GM10266 (cell line): Measurements from ENCODE around the gene NDUFAB1.

Experiments used
- DNase-seq: peaks from one replicate; pipeline ENCODE4 v3.0.0; 2012; ENCODE audit errors: extremely low spot score
- TF ChIP-seq, protein P1 (sequence below): IDR thresholded peaks from 2 replicates; pipeline ENCODE4 v1.5.1; 2012; ENCODE audit warnings: mild to moderate bottlenecking, low read depth; ENCODE audit not compliant: control insufficient read depth, insufficient read depth; ENCODE audit errors: missing control alignments

NDUFAB1 gene

DNA sequence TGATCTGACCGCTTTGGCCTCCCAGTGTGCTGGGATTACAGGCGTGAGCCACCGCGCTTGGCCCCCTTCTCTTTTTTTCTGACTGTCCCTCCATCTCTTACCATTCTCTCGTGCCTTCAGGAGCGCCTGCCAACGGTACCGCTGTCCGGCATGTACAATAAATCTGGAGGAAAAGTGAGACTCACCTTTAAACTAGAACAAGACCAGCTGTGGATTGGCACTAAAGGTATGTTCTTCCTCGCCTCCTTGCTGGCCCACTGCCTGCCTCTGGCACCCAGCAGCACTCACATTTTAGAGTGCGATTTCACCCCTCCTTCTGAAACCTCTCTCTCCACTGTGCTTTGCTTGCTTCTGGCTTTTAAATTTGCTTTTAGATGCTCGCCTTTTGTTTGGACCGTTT is 33.6 kb downstream of the NDUFAB1 start:
- TF ChIP-seq, protein P1, sequence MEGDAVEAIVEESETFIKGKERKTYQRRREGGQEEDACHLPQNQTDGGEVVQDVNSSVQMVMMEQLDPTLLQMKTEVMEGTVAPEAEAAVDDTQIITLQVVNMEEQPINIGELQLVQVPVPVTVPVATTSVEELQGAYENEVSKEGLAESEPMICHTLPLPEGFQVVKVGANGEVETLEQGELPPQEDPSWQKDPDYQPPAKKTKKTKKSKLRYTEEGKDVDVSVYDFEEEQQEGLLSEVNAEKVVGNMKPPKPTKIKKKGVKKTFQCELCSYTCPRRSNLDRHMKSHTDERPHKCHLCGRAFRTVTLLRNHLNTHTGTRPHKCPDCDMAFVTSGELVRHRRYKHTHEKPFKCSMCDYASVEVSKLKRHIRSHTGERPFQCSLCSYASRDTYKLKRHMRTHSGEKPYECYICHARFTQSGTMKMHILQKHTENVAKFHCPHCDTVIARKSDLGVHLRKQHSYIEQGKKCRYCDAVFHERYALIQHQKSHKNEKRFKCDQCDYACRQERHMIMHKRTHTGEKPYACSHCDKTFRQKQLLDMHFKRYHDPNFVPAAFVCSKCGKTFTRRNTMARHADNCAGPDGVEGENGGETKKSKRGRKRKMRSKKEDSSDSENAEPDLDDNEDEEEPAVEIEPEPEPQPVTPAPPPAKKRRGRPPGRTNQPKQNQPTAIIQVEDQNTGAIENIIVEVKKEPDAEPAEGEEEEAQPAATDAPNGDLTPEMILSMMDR, result no peak
- no peak for DNase-seq

DNA sequence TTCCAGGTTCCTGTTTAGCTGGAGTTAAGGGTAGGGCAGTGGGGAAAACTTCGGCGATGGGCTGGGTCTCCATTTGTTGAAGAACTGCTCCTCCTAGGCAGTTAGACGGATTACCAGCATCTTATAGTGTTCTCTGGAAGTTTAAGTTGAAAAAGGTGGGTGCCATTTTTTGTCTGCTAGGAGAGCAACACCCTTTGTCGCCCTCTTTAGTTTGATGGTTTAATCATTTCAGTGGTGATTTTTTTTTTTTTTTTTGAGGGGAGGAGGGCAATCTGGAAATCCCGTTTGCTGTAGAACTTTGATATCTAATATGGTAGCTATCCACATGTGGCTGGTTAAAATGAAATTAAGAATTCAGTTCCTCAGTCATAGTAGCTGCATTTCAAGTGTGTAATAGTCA is 34.5 kb downstream of the NDUFAB1 start:
- DNase-seq, result no peak
- TF ChIP-seq, protein P1, result no peak

DNA sequence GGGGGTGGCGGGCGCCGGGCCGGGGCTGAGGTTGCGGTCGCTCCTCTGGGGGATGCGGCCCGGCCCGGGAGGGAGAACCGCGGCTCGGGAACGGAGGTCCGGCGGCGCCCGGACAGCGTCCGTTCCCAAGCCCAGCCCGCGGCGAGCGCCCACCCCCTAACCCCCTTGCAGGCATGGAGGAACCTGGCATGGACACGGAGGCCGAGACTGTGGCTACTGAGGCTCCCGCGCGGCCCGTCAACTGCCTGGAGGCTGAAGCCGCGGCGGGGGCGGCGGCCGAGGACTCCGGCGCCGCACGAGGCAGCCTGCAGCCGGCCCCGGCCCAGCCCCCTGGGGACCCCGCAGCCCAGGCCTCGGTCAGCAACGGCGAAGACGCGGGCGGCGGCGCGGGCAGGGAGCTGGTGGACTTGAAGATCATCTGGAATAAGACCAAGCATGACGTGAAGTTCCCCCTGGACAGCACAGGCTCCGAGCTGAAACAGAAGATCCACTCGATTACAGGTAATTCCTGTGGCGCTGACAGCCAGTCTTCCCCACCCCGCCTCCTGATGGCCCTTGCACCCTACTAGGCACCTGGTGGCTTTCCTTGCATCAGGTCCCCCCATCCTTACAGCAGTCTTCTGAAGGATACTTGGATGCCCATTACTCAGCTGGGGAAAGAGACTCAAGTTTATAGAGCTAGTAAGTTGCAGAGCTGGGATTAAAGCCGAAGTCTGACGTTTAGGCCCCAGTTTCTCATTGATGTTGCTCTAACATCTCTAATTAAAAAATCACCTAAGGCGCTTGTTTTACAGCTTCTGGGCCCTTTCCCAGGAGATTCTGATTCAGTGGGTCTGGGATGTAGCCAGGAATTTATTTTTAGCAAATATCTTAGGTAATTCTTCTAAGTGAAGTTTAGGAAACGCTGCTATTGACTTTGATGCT is 38.1 kb downstream of the NDUFAB1 start:
- TF ChIP-seq, protein P1, result no peak
- DNase-seq, result no peak

DNA sequence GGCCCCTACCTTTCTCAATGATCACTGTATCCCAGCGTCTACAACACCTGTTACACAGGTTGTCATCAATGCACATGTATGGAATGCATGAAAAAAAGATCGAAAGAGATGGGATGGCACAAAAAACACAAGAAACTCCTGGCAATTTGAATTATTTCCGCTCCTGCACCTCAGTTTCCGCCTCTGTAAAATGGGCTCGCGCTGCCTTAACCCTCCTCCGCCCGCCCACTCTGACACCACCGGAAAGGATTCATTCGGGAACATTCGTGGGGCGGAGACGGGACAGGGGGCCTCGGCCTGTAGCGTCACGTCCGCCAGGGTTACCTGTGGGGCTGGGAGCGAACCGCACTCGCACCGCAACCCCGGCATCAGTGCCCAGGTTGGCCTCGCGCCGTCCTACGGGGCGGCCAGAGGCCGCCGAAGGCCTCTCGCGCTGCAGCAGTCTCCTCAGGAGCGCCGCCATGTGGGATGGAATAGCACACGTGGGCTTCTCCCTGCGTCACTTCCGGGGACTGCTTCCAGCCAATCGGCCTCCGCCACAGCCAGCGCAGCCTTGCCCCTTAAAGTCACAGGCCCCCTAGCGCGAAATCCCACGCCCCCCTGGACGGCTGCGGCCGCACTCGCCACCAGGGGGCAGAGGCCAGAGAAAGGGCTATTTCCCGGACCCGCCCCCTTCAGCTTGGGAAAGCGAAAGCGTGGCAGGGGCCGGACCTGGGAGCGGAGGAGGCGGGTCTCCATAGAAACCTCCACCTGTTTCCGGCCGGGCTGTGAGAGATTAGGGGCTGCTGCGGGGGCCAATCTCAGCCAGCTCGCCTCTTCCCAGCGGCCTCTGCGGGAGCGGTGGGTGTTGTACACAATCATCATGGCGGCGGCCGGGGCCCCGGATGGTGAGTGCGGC is 39.0 kb downstream of the NDUFAB1 start, which contains the start of the genes EARS2 and UBFD1:
Gene EARS2 (minus strand): TSS at position 470 of the 898 bp plus-strand sequence. CDS start 7 bp downstream, at position 463.
Gene UBFD1 (plus strand): TSS at position 847 of the 898 bp plus-strand sequence. CDS start 16 bp downstream, at position 863.
- DNase-seq, result peak; percentile 95
- TF ChIP-seq, protein P1, result peak; percentile 92

DNA sequence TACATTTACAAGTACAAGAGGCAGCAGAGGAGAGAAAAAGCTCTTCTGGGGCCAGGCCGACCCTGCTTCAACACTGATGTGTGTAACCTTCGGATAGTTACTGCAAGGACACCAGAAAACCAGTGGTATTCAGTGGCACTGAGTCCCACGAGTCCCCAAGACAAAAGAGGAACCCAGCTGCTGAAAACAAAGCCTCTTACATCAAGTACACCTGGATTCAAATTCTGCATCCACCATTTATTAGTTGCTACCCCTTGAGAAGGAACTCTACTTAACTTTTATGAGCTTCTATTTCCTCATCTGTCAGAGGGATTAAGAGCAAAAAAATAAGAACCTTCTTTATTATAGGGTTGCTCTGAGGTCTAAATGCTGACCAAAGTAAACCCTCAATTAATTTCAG is 41.6 kb downstream of the NDUFAB1 start:
- TF ChIP-seq, protein P1, result no peak
- no peak for DNase-seq

DNA sequence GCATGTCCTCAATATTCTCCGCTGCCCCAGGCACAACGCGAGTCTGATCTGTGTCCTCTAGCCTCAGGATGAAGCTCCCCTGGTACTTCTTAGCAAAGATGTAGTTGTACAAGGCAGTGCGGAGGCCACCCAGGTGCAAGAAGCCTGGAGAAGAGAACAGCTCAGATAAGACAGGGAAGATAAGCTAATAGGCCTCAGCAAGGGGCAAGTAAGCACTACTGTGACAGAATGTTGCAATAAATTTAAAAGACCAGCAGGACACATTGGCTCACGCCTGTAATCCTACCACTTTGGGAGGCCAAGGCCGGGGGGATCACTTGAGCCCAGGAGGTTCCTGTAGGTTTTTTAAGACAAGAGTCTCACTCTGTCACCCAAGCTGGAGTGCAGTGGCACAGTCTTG is 44.0 kb downstream of the NDUFAB1 start:
- DNase-seq, result no peak
- TF ChIP-seq, protein P1, result no peak
